H1 (cell line): ENCODE data around the gene OXNAD1. TPM values are rescaled to one million over a fixed set of nuclear protein-coding genes. Genes with fewer than 3 reads are reported as not detected.

Source experiments
- CTCF ChIA-PET: fragments of 300-600 bp; sonication (Branson Sonifier 250); formaldehyde crosslinking; loops from one replicate; lab custom pipeline; 2021; ENCODE audit not compliant: partially characterized antibody; lab: Charles Lee
- POLR2A ChIA-PET: fragments of 300-600 bp; sonication (Branson Sonifier 250); formaldehyde crosslinking; loops from one replicate; lab custom pipeline; 2021; ENCODE audit warnings: inconsistent platforms; ENCODE audit not compliant: partially characterized antibody; lab: Charles Lee
- DNase-seq, 2 experiments: peaks; one replicate each; pipeline versions ENCODE4 v3.0.0 to v3.0.0-alpha.2; 2010 to 2022; ENCODE audit warnings: low spot score in 2 of 2, low read depth in 1 of 2, mixed read lengths in 1 of 2
- FAIRE-seq: peaks from 2 replicates; lab custom pipeline; 2011; peaks lifted over from hg19 to GRCh38; lab: Jason Lieb, UNC
- H2AFZ ChIP-seq: 2 replicates; pipeline ENCODE4 v1.8.1; 2012; ENCODE audit warnings: low read length, inconsistent platforms
- H2AK5ac ChIP-seq: 2 replicates; pipeline ENCODE4 v1.6.1; 2013; ENCODE audit warnings: low read depth, low read length
- H2BK120ac ChIP-seq: replicated peaks from 2 replicates; pipeline ENCODE3; 2013; ENCODE audit warnings: low read depth, low read length, inconsistent platforms
- H2BK12ac ChIP-seq: 2 replicates; pipeline ENCODE4 v1.6.1; 2013; ENCODE audit warnings: low read depth, low read length
- H2BK15ac ChIP-seq: 2 replicates; pipeline ENCODE4 v1.6.1; 2013; ENCODE audit warnings: low read length
- H2BK20ac ChIP-seq: 2 replicates; pipeline ENCODE4 v1.6.1; 2013; ENCODE audit warnings: low read length
- H2BK5ac ChIP-seq: 2 replicates; pipeline ENCODE4 v1.6.1; 2013; ENCODE audit warnings: low read depth, low read length
- H3K14ac ChIP-seq: 2 replicates; pipeline ENCODE4 v1.6.1; 2013; ENCODE audit warnings: inconsistent platforms; ENCODE audit not compliant: insufficient read length
- H3K18ac ChIP-seq: 2 replicates; pipeline ENCODE4 v1.6.1; 2013; ENCODE audit warnings: low read length; ENCODE audit errors: extremely low read depth
- H3K23ac ChIP-seq: 2 replicates; pipeline ENCODE4 v1.6.1; 2013; ENCODE audit warnings: inconsistent platforms; ENCODE audit not compliant: insufficient read length
- H3K23me2 ChIP-seq: 2 replicates; pipeline ENCODE4 v1.6.1; 2013; ENCODE audit warnings: low read depth, low read length
- H3K27ac ChIP-seq: 2 replicates; pipeline ENCODE4 v1.6.1; 2011; ENCODE audit warnings: low read depth, low read length, inconsistent platforms
- H3K27me3 ChIP-seq, 4 experiments: replicated peaks in 1 of 4; 1 replicate in 1 of 4; 2 replicates in 3 of 4; pipeline versions ENCODE4 v1.6.1 to v1.8.1; 2011 to 2013; ENCODE audit warnings: low read length in 3 of 4, mild to moderate bottlenecking in 3 of 4, inconsistent platforms in 2 of 4, mixed read lengths in 2 of 4, moderate library complexity in 1 of 4; ENCODE audit not compliant: control insufficient read depth in 3 of 4, insufficient read depth in 3 of 4; ENCODE audit errors: extremely low read depth in 1 of 4
- H3K36me3 ChIP-seq, 4 experiments: 2 replicates each; pipeline versions ENCODE4 v1.6.1 to v1.8.1; 2011 to 2013; ENCODE audit warnings: mild to moderate bottlenecking in 4 of 4, low read length in 3 of 4, moderate library complexity in 2 of 4, control low read depth in 1 of 4, inconsistent platforms in 1 of 4; ENCODE audit not compliant: insufficient read depth in 4 of 4, control insufficient read depth in 2 of 4
- H3K4ac ChIP-seq: replicated peaks from 2 replicates; pipeline ENCODE3; 2013; ENCODE audit warnings: low read length, low read depth, mixed read lengths, inconsistent platforms; ENCODE audit not compliant: insufficient read length
- H3K4me1 ChIP-seq, 4 experiments: replicated peaks in 1 of 4; 1 replicate in 1 of 4; 2 replicates in 3 of 4; pipeline versions ENCODE4 v1.6.1 to v1.8.1; 2011 to 2013; ENCODE audit warnings: low read length in 3 of 4, inconsistent platforms in 2 of 4, mixed read lengths in 1 of 4; ENCODE audit not compliant: insufficient read depth in 4 of 4, control insufficient read depth in 3 of 4
- H3K4me2 ChIP-seq, 2 experiments: 2 replicates each; pipeline versions ENCODE4 v1.6.1 to v1.8.1; 2011 to 2013; ENCODE audit warnings: low read depth in 2 of 2, low read length in 2 of 2, control low read depth in 1 of 2, inconsistent platforms in 1 of 2, mild to moderate bottlenecking in 1 of 2; ENCODE audit not compliant: insufficient read depth in 1 of 2
- H3K4me3 ChIP-seq, 4 experiments: fragments of 200-600, 300-600 bp in 1 of 4; sonication (generic), shearing (Covaris generic), sonication (Bioruptor Twin) in 1 of 4; 2 replicates each; pipeline versions ENCODE4 v1.5.1 to v1.8.1; 2011 to 2016; ENCODE audit warnings: low read length in 4 of 4, low read depth in 3 of 4, control low read depth in 2 of 4, inconsistent platforms in 2 of 4, mild to moderate bottlenecking in 2 of 4, mixed read lengths in 1 of 4, moderate library complexity in 1 of 4; ENCODE audit not compliant: insufficient read depth in 2 of 4; ENCODE audit errors: extremely low read depth in 1 of 4
- H3K56ac ChIP-seq: replicated peaks from 2 replicates; pipeline ENCODE3; 2013; ENCODE audit warnings: low read depth, mild to moderate bottlenecking, mixed read lengths, low read length, inconsistent platforms; ENCODE audit not compliant: insufficient read length
- H3K79me1 ChIP-seq: 2 replicates; pipeline ENCODE4 v1.6.1; 2013; ENCODE audit warnings: low read depth, low read length, control low read depth
- H3K79me2 ChIP-seq, 2 experiments: 2 replicates each; pipeline versions ENCODE4 v1.6.1 to v1.8.1; 2012 to 2013; ENCODE audit warnings: low read length in 2 of 2, mild to moderate bottlenecking in 2 of 2, inconsistent platforms in 1 of 2; ENCODE audit not compliant: insufficient read depth in 2 of 2, control insufficient read depth in 1 of 2
- H3K9ac ChIP-seq, 4 experiments: replicated peaks in 1 of 4; 1 replicate in 1 of 4; 2 replicates in 3 of 4; pipeline versions ENCODE4 v1.6.1 to v1.8.1; 2011 to 2013; ENCODE audit warnings: low read depth in 3 of 4, low read length in 3 of 4, control low read depth in 2 of 4, mild to moderate bottlenecking in 2 of 4, moderate library complexity in 2 of 4, inconsistent platforms in 1 of 4; ENCODE audit errors: extremely low read depth in 1 of 4
- H3K9me3 ChIP-seq, 2 experiments: 2 replicates each; pipeline versions ENCODE4 v1.6.1 to v1.8.1; 2012 to 2013; ENCODE audit warnings: mild to moderate bottlenecking in 2 of 2, moderate library complexity in 2 of 2, control low read depth in 1 of 2, inconsistent platforms in 1 of 2, low read depth in 1 of 2, low read length in 1 of 2, mixed read lengths in 1 of 2; ENCODE audit not compliant: insufficient read depth in 2 of 2
- H4K20me1 ChIP-seq, 2 experiments: replicated peaks in 1 of 2; 2 replicates each; pipeline versions ENCODE3 to v1.8.1; 2011 to 2013; ENCODE audit warnings: inconsistent platforms in 2 of 2, low read length in 2 of 2, mild to moderate bottlenecking in 1 of 2; ENCODE audit not compliant: insufficient read depth in 2 of 2, control insufficient read depth in 1 of 2
- H4K5ac ChIP-seq: 2 replicates; pipeline ENCODE4 v1.6.1; 2013; ENCODE audit warnings: low read length, low read depth, mixed read lengths, inconsistent platforms; ENCODE audit not compliant: insufficient read length
- H4K8ac ChIP-seq: 2 replicates; pipeline ENCODE4 v1.8.0; 2013; ENCODE audit warnings: mild to moderate bottlenecking, moderate library complexity, low read length, inconsistent platforms; ENCODE audit not compliant: insufficient read depth; ENCODE audit errors: extremely low read depth
- H4K91ac ChIP-seq: replicated peaks from 2 replicates; pipeline ENCODE3; 2013; ENCODE audit warnings: low read length, mixed read lengths, inconsistent platforms; ENCODE audit not compliant: insufficient read length
- KDM1A ChIP-seq: fragments of 200-600, 300-600 bp; sonication (generic); IDR thresholded peaks from 2 replicates; pipeline ENCODE4 v1.7.1; 2016; ENCODE audit warnings: mild to moderate bottlenecking, low read length, borderline replicate concordance
- WGBS, 2 experiments: shearing (Covaris generic) in 1 of 2; methylation state at CpG; one replicate each; pipeline versions ENCODE4 v1.1.6 to v1.1.7; 2013 to 2015; ENCODE audit warnings: low lambda C conversion rate in 2 of 2, mixed read lengths in 2 of 2, inconsistent platforms in 1 of 2, low coverage in 1 of 2, missing lambda C conversion rate in 1 of 2; ENCODE audit not compliant: insufficient replicate concordance in 2 of 2, insufficient coverage in 1 of 2, insufficient read length in 1 of 2; ENCODE audit errors: extremely low coverage in 1 of 2, missing lambda C conversion rate in 1 of 2; 5-methylcytosine and 5-hydroxymethylcytosine counted together
- polyA plus RNA-seq, 7 experiments: library from polyadenylated mRNA; depleted of rRNA in 3 of 7; stranded (reverse) in 5 of 7; unstranded in 2 of 7; fragments of >200 nt in 5 of 7; fragments of 200-250 nt in 2 of 7; gene quantifications; 1 replicate in 5 of 7; 2 replicates in 1 of 7; 4 replicates in 1 of 7; pipeline versions ENCODE4 v1.2.1 to v1.2.3, GENCODE V29; 2011 to 2013; ENCODE audit warnings: missing spikeins in 2 of 7, mixed read lengths in 2 of 7
- total RNA-seq: library from RNA; stranded (reverse); fragmentation: NEBNext Ultra II Directional; extraction: Animal tissue kit (Norgen Biotek cat#: 25700); gene quantifications from 2 replicates; pipeline ENCODE4 v1.2.1, GENCODE V29; 2021
- TF ChIP-seq, protein P1 (sequence below): IDR thresholded peaks from 2 replicates; pipeline ENCODE4 v1.6.1; 2012; ENCODE audit warnings: low read length, inconsistent platforms

OXNAD1 gene
- total and polyA plus RNA-seq, 2 of the 8 experiments (the other 6 are each of a cell fraction or from before 2014, with no cell fraction given), result 14.9 to 24.8 TPM

DNA sequence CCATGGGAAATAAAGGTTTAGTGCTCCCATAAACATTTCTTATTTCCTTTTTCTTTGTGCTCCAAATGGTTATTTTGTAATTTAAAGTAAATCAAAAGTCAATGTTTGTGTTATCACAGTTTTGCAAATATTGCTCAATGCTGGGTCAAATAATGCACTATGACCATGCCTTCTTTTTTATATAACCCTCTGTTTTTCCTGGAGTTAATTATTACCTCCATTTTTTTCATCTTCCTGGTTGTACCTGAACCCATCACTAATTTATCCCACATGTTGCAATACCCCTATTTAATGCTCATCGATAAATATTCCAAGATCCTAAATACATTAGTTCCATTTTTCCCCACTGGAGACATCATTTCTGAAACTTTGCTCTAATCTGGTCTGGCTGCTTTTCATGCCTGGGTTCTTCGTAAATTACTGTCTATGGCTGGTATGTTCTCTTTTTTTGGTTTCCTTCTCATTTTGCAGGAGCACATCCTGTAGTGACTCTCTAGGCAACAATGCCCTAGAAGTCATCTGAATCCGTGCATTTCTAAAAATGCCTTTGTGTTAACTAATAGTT is 66.4 kb downstream of the OXNAD1 start:
- 0 out of 2 replicates have a peak, but pooled peaks cover 2% of the 10 kb centered on the region for H3K79me1 ChIP-seq
- no peaks in the 10 kb centered on the region for H4K20me1 ChIP-seq
- H3K56ac ChIP-seq, result no peak overlapping the region
- peaks cover 0 to 4% of the 10 kb centered on the region in 2 experiments; a peak in 2 of 4 replicates for H3K9me3 ChIP-seq
- peak; percentile 79 for TF ChIP-seq KDM1A
- TF ChIP-seq, protein P1, sequence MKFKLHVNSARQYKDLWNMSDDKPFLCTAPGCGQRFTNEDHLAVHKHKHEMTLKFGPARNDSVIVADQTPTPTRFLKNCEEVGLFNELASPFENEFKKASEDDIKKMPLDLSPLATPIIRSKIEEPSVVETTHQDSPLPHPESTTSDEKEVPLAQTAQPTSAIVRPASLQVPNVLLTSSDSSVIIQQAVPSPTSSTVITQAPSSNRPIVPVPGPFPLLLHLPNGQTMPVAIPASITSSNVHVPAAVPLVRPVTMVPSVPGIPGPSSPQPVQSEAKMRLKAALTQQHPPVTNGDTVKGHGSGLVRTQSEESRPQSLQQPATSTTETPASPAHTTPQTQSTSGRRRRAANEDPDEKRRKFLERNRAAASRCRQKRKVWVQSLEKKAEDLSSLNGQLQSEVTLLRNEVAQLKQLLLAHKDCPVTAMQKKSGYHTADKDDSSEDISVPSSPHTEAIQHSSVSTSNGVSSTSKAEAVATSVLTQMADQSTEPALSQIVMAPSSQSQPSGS, result no peak
- H4K91ac ChIP-seq, result no peak overlapping the region
- no peak overlapping the region for H2BK120ac ChIP-seq
- no peak overlapping the region for H2BK20ac ChIP-seq
- H3K18ac ChIP-seq, result no peak overlapping the region
- DNase-seq (no peak), FAIRE-seq (no peak)
- no peak overlapping the region for H2AFZ ChIP-seq
- H3K27ac ChIP-seq, result no peak overlapping the region
- H3K23me2 ChIP-seq, result no peaks in the 10 kb centered on the region
- H2AK5ac ChIP-seq, result no peak overlapping the region
- H3K23ac ChIP-seq, result no peak overlapping the region
- no peak overlapping the region for H4K5ac ChIP-seq
- no peak overlapping the region for H3K4me2 ChIP-seq
- H3K4me3 ChIP-seq, result no peak overlapping the region
- H3K4ac ChIP-seq, result no peak overlapping the region
- H3K27me3 ChIP-seq, result no peaks in the 10 kb centered on the region
- H3K36me3 ChIP-seq, result peaks cover 0 to 7% (median 3%) of the 10 kb centered on the region in 4 experiments; a peak in 4 of 8 replicates
- H3K4me1 ChIP-seq, result peaks cover 0 to 9% (median 3%) of the 10 kb centered on the region in 4 experiments; a peak in 4 of 7 replicates
- no peak overlapping the region for H4K8ac ChIP-seq
- no peak overlapping the region for H3K14ac ChIP-seq
- no peak overlapping the region for H2BK12ac ChIP-seq
- 95% methylated on average over 3 of the region's 3 CpGs; no CpG with 5 or more reads in 1 of the 2 experiments for WGBS, 2 experiments
- H3K9ac ChIP-seq, result no peak overlapping the region
- no peak overlapping the region for H2BK5ac ChIP-seq
- no peak overlapping the region for H2BK15ac ChIP-seq
- H3K79me2 ChIP-seq, result no peaks in the 10 kb centered on the region
- ChIA-PET CTCF (no interaction called here), POLR2A (no interaction called here)
